B cell (primary cell): Measurements from ENCODE around the gene NDUFS6.

Experiments used
- CTCF ChIP-seq: fragments of 200-600 bp; IDR thresholded peaks from one replicate; pipeline ENCODE4 v1.8.0; 2022; ENCODE audit warnings: antibody characterized with exemption, mild to moderate bottlenecking
- EZH2 ChIP-seq: IDR thresholded peaks from 2 replicates; pipeline ENCODE4 v1.6.1; 2012; ENCODE audit warnings: borderline replicate concordance, low read depth, mild to moderate bottlenecking, moderate library complexity, low read length; ENCODE audit not compliant: insufficient read depth, poor library complexity, severe bottlenecking

- no peak for TF ChIP-seq CTCF
- no peak for TF ChIP-seq EZH2
Observed at GRCh38 chr5:1758574-1758973, 42.6 kb upstream of the NDUFS6 start.
